ENCODE data around the gene SPNS2. TPM values are rescaled to one million over a fixed set of nuclear protein-coding genes. Genes with fewer than 3 reads are reported as not detected.

SPNS2 gene
- total RNA-seq, 2 donors from 2014 or later, result 19.2 to 58.0 TPM

DNA sequence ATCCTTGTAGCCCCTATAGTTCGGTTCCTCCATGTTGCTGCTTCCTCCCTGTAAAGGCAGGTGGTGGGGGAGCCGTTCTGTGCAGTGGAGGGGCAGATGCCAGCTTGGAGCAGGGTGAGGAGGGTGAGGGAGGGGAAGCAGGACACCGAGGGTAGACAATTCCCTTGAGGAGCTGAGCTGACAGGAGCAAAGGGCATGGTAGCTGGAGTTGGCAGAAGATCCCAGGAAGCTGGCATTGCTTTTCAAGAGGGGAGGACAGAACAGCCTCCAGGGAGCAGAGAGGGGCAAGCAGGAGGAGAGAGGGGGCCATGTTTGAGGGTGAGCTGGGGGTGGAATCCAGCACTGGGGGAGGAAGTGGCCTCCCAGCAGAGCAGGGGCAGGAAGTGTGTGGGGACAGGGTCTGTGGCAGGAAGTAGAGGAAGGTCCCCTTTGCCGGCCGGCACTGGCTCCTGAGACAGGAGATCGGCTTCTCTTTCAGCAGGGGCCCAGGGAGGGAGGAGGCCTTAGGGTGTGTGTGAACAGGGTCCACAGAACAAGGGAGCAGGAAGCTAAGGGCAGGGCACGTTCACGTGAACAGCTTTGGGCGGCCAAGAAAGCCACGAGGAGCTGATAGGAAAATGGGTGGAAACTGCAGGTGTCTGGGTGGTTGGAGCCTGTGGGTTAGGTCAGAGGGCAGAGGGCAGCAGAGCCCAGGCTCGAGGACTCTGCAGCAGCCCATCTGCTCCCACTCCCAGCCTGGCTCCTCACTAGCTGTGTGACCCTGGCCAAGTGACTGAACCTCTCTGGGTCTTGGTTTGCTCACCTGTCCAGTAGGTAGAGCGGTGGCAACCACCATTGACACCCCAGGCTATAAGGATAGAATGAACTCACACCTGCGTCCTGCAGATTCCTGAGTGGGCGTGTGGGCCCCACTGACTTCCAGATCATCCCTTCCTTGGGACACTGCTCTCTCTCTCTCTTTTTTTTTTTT, 17.5 kb upstream of the SPNS2 start:
- H3K36me3 ChIP-seq (replicated peaks in 1 of 2; ENCODE audit: insufficient read depth in 1 of 2, low read depth in 2 of 2), result no peaks in the 10 kb centered on the region
- ATAC-seq (no peak), DNase-seq (no peak)
- peaks cover 73% of the 10 kb centered on the region for H3K4me1 ChIP-seq
- no peaks in the 10 kb centered on the region for H3K27me3 ChIP-seq
- peak overlapping the region; percentile 21 to 90 (median 80) for H3K27ac ChIP-seq
- TF ChIP-seq, protein P1, sequence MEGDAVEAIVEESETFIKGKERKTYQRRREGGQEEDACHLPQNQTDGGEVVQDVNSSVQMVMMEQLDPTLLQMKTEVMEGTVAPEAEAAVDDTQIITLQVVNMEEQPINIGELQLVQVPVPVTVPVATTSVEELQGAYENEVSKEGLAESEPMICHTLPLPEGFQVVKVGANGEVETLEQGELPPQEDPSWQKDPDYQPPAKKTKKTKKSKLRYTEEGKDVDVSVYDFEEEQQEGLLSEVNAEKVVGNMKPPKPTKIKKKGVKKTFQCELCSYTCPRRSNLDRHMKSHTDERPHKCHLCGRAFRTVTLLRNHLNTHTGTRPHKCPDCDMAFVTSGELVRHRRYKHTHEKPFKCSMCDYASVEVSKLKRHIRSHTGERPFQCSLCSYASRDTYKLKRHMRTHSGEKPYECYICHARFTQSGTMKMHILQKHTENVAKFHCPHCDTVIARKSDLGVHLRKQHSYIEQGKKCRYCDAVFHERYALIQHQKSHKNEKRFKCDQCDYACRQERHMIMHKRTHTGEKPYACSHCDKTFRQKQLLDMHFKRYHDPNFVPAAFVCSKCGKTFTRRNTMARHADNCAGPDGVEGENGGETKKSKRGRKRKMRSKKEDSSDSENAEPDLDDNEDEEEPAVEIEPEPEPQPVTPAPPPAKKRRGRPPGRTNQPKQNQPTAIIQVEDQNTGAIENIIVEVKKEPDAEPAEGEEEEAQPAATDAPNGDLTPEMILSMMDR (IDR thresholded peaks at IDR 0.05), result no peak
- 42 to 58% methylated on average over 14 of the region's 14 CpGs for WGBS, 2 donors
- intact Hi-C loops (cut with DNase I), result no loop called here
- no peaks in the 10 kb centered on the region for H3K9me3 ChIP-seq
- H3K4me3 ChIP-seq, result no peak overlapping the region

DNA sequence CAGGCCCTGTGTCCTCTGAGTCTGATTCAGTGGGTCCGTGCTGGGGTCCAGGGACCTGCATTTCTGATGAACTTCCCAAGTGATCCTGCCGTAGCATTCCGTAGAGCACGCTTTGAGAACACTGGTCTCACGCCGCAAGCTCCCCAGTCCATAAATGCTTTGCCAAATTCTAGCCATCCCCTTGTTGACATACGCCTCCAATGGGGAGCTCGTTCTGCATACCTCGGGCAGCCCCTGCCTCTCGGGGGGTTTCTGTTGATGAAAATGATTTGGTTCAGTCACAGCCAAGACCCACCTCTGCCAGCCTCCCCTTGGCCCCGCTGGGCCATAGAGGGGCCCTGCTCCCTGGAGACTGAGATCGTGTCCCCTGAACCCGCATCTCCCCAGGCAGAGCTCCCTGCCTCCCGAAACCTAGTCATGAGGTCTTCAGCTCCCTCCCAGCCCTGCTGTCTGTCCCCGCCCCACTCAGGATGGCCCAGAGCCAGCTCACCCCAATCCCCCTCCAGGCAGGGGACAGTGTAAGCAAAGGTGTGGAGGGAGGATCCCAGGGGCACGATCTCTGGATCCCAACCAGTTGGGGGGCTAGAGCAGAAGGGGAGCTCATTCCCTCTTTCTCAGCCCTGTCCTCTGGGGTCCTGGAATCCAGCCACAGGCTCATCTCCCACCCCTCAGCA, 16.2 kb upstream of the SPNS2 start:
- Histone ChIP-seq H3K4me1 (peaks cover 60% of the 10 kb centered on the region), H3K4me3 (no peak overlapping the region), H3K36me3 (replicated peaks in 1 of 2; ENCODE audit: insufficient read depth in 1 of 2, low read depth in 2 of 2) (no peaks in the 10 kb centered on the region), H3K27ac (peak overlapping the region; percentile 82 to 90 (median 88)), H3K27me3 (no peaks in the 10 kb centered on the region), H3K9me3 (no peaks in the 10 kb centered on the region)
- TF ChIP-seq, protein P1 (IDR thresholded peaks at IDR 0.05), result no peak
- no peak for TF ChIP-seq POLR2A (IDR thresholded peaks at IDR 0.05)
- no peak for ATAC-seq
- DNase-seq, result no peak
- intact Hi-C loops (cut with DNase I), result no loop called here
- WGBS, 2 donors, result 90 to 92% methylated on average over 15 to 16 of the region's 16 CpGs

DNA sequence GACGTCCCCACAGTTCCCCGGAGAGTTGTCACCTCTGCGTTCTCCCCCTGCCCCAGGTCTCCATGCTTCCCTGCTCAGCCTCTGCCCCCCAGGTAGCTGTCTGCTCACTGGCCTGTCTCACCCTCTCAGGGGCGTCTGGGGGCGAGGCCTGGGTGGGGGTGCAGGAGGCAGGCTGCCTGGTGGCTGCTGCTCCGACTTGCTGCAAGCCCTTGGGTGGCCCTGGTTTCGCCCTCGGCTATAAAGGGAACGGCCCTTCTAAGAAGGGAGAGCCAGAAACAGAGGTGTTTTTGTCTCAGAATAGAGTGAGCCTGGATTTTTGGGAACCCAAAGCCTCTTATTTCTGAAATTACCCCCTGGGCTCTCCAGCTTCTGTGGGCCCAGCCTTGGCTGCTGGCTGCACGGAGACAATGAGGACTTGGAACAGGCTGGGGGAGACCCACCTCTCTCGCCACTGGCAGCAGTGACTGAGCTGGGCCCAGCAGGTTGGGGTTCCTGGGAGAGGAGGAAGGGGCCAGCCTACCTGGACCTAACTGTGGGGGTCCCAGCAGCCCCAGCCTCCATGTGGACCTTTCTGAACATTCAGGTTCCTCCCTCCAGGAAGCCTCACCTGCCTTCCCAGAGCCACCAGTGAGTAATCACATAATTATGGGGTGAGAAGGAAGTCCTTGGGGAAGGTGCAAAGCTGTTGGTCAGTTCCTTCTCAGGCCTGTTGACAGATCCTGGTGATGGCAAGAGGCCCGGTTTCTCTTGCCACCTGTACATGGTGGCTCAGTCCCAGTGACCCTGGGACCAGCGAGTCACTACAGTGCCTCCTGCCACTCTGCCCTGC, 15.5 kb upstream of the SPNS2 start:
- H3K4me1 ChIP-seq, result peaks cover 59% of the 10 kb centered on the region
- DNase-seq, result peak; percentile 80 to 95 (median 92)
- H3K36me3 ChIP-seq (replicated peaks in 1 of 2; ENCODE audit: insufficient read depth in 1 of 2, low read depth in 2 of 2), result no peaks in the 10 kb centered on the region
- intact Hi-C loops (cut with DNase I), result no loop called here
- WGBS, 2 donors, result 54 to 68% methylated on average over 9 to 12 of the region's 13 CpGs
- peak overlapping the region; percentile 82 to 90 (median 88) for H3K27ac ChIP-seq
- no peak overlapping the region for H3K4me3 ChIP-seq
- peak; percentile 86 for ATAC-seq
- H3K27me3 ChIP-seq, result no peaks in the 10 kb centered on the region
- no peaks in the 10 kb centered on the region for H3K9me3 ChIP-seq
- TF ChIP-seq POLR2A (IDR thresholded peaks at IDR 0.05), result peak in 2 of 3 donors; percentile 55 to 60
- TF ChIP-seq, protein P1 (IDR thresholded peaks at IDR 0.05), result no peak

DNA sequence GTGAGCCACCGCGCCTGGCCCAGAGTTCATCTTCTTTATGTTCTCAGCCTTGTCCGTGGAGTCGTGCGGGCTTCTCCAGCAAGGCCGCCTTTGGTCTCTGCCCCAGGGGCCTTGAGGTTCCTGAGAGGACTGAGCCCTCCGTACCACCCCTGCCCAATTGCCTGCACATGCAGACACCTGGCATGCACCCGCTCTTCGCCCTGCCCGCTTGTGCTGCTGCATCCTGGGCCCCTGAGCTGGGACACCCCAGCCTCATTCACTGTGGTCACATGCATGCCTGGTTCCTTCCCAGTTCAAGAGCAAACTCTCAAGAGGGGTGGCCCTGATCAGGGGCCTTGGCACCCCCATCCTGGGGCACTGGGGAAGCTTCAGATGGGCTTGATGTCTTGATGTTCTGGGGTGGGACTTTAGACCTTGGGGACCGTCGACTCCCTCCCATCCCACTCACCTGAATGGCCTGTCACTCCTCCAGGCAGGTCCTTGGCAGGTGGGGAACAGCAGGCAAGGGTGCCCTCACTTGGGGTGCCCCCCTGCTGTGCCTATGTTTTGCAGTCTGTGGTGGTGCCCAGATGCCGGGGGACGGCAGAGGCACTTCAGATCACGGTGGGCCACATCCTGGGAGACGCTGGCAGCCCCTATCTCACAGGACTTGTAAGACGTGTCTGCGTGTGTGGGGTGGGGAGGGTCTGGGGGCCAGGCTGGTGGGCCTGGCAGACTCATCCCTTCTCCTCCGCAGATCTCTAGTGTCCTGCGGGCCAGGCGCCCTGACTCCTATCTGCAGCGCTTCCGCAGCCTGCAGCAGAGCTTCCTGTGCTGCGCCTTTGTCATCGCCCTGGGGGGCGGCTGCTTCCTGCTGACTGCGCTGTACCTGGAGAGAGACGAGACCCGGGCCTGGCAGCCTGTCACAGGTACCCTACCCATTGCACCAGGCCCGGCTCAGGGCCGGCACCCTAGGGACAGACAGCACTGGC, 12.7 kb upstream of the SPNS2 start:
- H3K27ac ChIP-seq, result no peak overlapping the region
- ATAC-seq (no peak), DNase-seq (no peak)
- 77 to 99% methylated on average over 9 to 31 of the region's 31 CpGs for WGBS, 2 donors
- H3K4me3 ChIP-seq, result no peak overlapping the region
- no peaks in the 10 kb centered on the region for H3K27me3 ChIP-seq
- TF ChIP-seq, protein P1 (IDR thresholded peaks at IDR 0.05), result no peak
- TF ChIP-seq POLR2A (IDR thresholded peaks at IDR 0.05), result no peak
- peaks cover 35% of the 10 kb centered on the region for H3K4me1 ChIP-seq
- H3K36me3 ChIP-seq (replicated peaks in 1 of 2; ENCODE audit: insufficient read depth in 1 of 2, low read depth in 2 of 2), result no peaks in the 10 kb centered on the region
- intact Hi-C loops (cut with DNase I), result no loop called here
- no peaks in the 10 kb centered on the region for H3K9me3 ChIP-seq

Measured in body of pancreas (tissue), 4 donors.